Keratinocyte (primary cell): Measurements from ENCODE around the gene GIT2. TPM values are rescaled to one million over a fixed set of nuclear protein-coding genes. Genes with fewer than 3 reads are reported as not detected.

Source experiments
- DNase-seq: peaks from one replicate; pipeline ENCODE4 v3.0.0-alpha.2; 2011; ENCODE audit warnings: low read depth, missing footprints, low spot score
- FAIRE-seq: peaks from 2 replicates; lab custom pipeline; 2011; peaks lifted over from hg19 to GRCh38; lab: Jason Lieb, UNC
- H2AFZ ChIP-seq: 2 replicates; pipeline ENCODE4 v1.6.0; 2012; ENCODE audit warnings: low read length, control low read depth, inconsistent platforms; ENCODE audit not compliant: control insufficient read depth
- H3K27ac ChIP-seq: 2 replicates; pipeline ENCODE4 v1.5.1; 2011; ENCODE audit warnings: low read length; ENCODE audit not compliant: control insufficient read depth, insufficient read depth
- H3K27me3 ChIP-seq: 3 replicates; pipeline ENCODE4 v1.6.0; 2011; ENCODE audit warnings: low read length; ENCODE audit not compliant: control insufficient read depth, insufficient read depth; ENCODE audit errors: extremely low read depth
- H3K36me3 ChIP-seq, 2 experiments: 2 replicates in 1 of 2; 3 replicates in 1 of 2; pipeline ENCODE4 v1.5.1; 2011; ENCODE audit warnings: low read length in 2 of 2, mild to moderate bottlenecking in 1 of 2; ENCODE audit not compliant: control insufficient read depth in 2 of 2, insufficient read depth in 2 of 2; ENCODE audit errors: extremely low read depth in 1 of 2
- H3K4me1 ChIP-seq: 3 replicates; pipeline ENCODE4 v1.5.1; 2011; ENCODE audit warnings: low read length; ENCODE audit not compliant: control insufficient read depth, insufficient read depth; ENCODE audit errors: extremely low read depth
- H3K4me2 ChIP-seq: 3 replicates; pipeline ENCODE4 v1.6.0; 2011; ENCODE audit warnings: low read depth, low read length; ENCODE audit not compliant: control insufficient read depth, insufficient read depth; ENCODE audit errors: extremely low read depth
- H3K4me3 ChIP-seq, 3 experiments: fragments of 200-600 bp in 1 of 3; sonication (generic) in 1 of 3; 2 replicates in 2 of 3; 3 replicates in 1 of 3; pipeline ENCODE4 v1.5.1; 2011 to 2016; ENCODE audit warnings: low read length in 3 of 3, mild to moderate bottlenecking in 3 of 3, control low read depth in 2 of 3, inconsistent platforms in 1 of 3, low read depth in 1 of 3, mixed read lengths in 1 of 3, mixed run types in 1 of 3, moderate library complexity in 1 of 3; ENCODE audit not compliant: control insufficient read depth in 2 of 3, insufficient read depth in 2 of 3; ENCODE audit errors: extremely low read depth in 1 of 3
- H3K79me2 ChIP-seq: 2 replicates; pipeline ENCODE4 v1.6.0; 2012; ENCODE audit warnings: low read length; ENCODE audit not compliant: control insufficient read depth, insufficient read depth
- H3K9ac ChIP-seq: 3 replicates; pipeline ENCODE4 v1.6.0; 2011; ENCODE audit warnings: low read length; ENCODE audit not compliant: control insufficient read depth, insufficient read depth; ENCODE audit errors: extremely low read depth
- H3K9me1 ChIP-seq: 3 replicates; pipeline ENCODE4 v1.6.0; 2011; ENCODE audit warnings: low read length; ENCODE audit not compliant: control insufficient read depth, insufficient read depth; ENCODE audit errors: extremely low read depth
- H3K9me3 ChIP-seq: 2 replicates; pipeline ENCODE4 v1.5.1; 2012; ENCODE audit warnings: low read depth, low read length; ENCODE audit not compliant: control insufficient read depth
- H4K20me1 ChIP-seq: 3 replicates; pipeline ENCODE4 v1.6.0; 2011; ENCODE audit warnings: low read length; ENCODE audit not compliant: control insufficient read depth, insufficient read depth; ENCODE audit errors: extremely low read depth
- EZH2 ChIP-seq: IDR thresholded peaks from one replicate; pipeline ENCODE4 v1.6.1; 2012; ENCODE audit warnings: inconsistent platforms, mild to moderate bottlenecking, low read length, moderate library complexity
- dilution Hi-C: fragments of 300-500 bp; cut with MboI; formaldehyde crosslinking; loops from one replicate; pipeline ENCODE4 v1.7.0; 2020; ENCODE audit warnings: low sequenced_read_pairs; ENCODE audit not compliant: extremely low pct_ligation_motif_present
- polyA minus RNA-seq, 3 experiments: library from RNA; depleted of rRNA, polyadenylated mRNA; stranded (reverse); fragments of >200 nt; gene quantifications; 1 replicate in 1 of 3; 2 replicates in 1 of 3; 3 replicates in 1 of 3; pipeline ENCODE4 v1.2.3, GENCODE V29; 2011
- polyA plus RNA-seq, 5 experiments: library from polyadenylated mRNA; depleted of rRNA in 3 of 5; stranded (reverse) in 3 of 5; stranded (forward) in 1 of 5; unstranded in 1 of 5; fragments of >200 nt; gene quantifications; 1 replicate in 1 of 5; 2 replicates in 3 of 5; 3 replicates in 1 of 5; pipeline versions ENCODE4 v1.2.1 to v1.2.3, GENCODE V29; 2011 to 2012; ENCODE audit warnings: missing spikeins in 2 of 5, low read depth in 1 of 5, low replicate concordance in 1 of 5
- TF ChIP-seq, protein P1 (sequence below), 3 experiments: IDR thresholded peaks in 1 of 3; conservative IDR thresholded peaks in 1 of 3; optimal IDR thresholded peaks in 1 of 3; 2 replicates in 2 of 3; 3 replicates in 1 of 3; pipeline versions ENCODE3 to v1.5.1; 2011; ENCODE audit warnings: low read length in 3 of 3, mild to moderate bottlenecking in 3 of 3, moderate library complexity in 2 of 3, control low read depth in 1 of 3, inconsistent platforms in 1 of 3; ENCODE audit not compliant: insufficient read depth in 2 of 3; ENCODE audit errors: extremely low read depth in 1 of 3

The GIT2 gene, protein sequence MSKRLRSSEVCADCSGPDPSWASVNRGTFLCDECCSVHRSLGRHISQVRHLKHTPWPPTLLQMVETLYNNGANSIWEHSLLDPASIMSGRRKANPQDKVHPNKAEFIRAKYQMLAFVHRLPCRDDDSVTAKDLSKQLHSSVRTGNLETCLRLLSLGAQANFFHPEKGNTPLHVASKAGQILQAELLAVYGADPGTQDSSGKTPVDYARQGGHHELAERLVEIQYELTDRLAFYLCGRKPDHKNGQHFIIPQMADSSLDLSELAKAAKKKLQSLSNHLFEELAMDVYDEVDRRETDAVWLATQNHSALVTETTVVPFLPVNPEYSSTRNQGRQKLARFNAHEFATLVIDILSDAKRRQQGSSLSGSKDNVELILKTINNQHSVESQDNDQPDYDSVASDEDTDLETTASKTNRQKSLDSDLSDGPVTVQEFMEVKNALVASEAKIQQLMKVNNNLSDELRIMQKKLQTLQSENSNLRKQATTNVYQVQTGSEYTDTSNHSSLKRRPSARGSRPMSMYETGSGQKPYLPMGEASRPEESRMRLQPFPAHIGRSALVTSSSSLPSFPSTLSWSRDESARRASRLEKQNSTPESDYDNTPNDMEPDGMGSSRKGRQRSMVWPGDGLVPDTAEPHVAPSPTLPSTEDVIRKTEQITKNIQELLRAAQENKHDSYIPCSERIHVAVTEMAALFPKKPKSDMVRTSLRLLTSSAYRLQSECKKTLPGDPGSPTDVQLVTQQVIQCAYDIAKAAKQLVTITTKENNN
- 19.1 to 30.3 TPM (median 25.9 TPM) in 3 replicates for polyA plus RNA-seq
- polyA plus RNA-seq (2011; ENCODE audit: low read depth), result 18.7 TPM
- 19.5 and 27.1 TPM in 2 replicates for polyA plus RNA-seq (2011; cell fraction: cytosol; rRNA removed)
- 63.3 and 65.3 TPM in 2 replicates for polyA plus RNA-seq (2011; cell fraction: nucleus; rRNA removed)
- polyA plus RNA-seq (2012; ENCODE audit: low replicate concordance), result 13.9 and 20.3 TPM in 2 replicates
- 30.6 to 55.7 TPM (median 36.0 TPM) in 3 replicates for polyA minus RNA-seq
- 11.5 TPM for polyA minus RNA-seq (2011; cell fraction: cytosol; rRNA and poly(A)+ RNA removed)
- polyA minus RNA-seq (2011; cell fraction: nucleus; rRNA and poly(A)+ RNA removed), result 34.0 and 63.8 TPM in 2 replicates

DNA sequence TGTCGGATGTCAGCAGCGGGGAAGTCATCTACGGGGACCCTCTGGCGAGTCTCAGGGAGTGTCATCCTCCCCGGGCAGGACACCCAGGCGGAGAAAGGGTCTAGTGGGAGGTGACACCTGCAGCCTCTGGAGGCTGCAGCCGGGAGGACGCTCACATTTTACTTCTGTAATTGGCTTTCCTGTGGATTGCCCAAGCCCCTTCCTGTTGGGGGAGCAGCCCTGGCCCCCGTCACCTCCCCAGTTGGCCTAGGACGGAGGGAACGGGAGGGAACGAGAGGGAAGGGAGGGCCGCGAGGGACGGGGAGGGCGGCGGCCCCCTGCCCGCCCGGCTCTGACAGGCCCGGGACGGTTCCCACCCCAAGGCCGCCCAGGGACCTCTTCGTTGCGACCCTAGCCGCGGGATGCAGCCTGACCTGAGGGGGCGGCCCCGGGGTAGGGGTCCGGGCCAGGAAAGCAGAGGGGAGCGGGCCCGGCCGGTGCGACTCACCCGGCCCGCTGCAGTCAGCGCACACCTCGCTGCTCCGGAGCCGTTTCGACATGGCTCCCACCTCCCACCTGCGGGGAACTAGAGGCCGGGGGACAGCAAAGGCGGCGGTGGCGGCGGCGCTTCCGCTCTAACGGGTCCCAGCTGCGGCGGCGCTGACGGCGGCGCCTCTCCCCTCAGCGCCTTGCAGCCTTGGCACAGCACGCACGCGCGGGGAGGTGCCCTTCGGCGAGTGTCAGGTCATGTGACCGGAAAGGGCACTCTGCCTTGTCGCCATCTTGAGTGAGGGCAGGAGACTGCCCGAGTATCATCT is at the start of gene GIT2:
Gene GIT2, minus strand, starts transcription at position 683 of the 797 bp plus-strand sequence. Its CDS starts 144 bp downstream, at position 539.
- Histone ChIP-seq H3K27ac (peak within 1 kb of the TSS; percentile 69), H3K79me2 (peaks cover 59% of the 10 kb centered on the region)
- dilution Hi-C loops, result no loop called here

DNA sequence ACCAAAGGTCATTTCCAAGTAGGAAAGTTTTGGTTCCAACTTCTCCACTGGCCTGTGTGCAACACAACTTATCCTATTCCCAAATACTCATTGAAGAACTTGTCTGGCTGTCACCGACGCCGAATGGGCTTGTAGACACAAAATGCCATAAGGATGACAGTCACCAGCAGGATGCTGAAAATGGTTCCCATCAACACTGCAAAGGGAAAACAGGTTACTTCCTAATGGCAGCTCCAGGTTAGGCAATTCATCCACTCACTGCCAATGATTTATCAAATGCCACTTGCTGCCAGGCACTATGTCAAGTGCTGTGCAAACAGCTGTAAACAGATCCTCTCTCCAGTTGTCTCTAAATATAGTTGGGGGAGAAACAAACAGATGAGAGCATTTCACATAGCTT is 46.1 kb upstream of the GIT2 start:
- Histone ChIP-seq H3K4me2 (no peak overlapping the region), H3K27ac (no peak overlapping the region), H3K9me3 (no peaks in the 10 kb centered on the region), H4K20me1 (peaks cover 2% of the 10 kb centered on the region), H3K79me2 (peaks cover 32% of the 10 kb centered on the region), H3K36me3 (peaks cover 8 to 13% of the 10 kb centered on the region in 2 experiments), H3K4me3 (no peak overlapping the region), H3K4me1 (peaks cover 19% of the 10 kb centered on the region), H2AFZ (no peak overlapping the region), H3K9me1 (no peaks in the 10 kb centered on the region), H3K27me3 (no peaks in the 10 kb centered on the region), H3K9ac (no peak overlapping the region)
- TF ChIP-seq, protein P1, sequence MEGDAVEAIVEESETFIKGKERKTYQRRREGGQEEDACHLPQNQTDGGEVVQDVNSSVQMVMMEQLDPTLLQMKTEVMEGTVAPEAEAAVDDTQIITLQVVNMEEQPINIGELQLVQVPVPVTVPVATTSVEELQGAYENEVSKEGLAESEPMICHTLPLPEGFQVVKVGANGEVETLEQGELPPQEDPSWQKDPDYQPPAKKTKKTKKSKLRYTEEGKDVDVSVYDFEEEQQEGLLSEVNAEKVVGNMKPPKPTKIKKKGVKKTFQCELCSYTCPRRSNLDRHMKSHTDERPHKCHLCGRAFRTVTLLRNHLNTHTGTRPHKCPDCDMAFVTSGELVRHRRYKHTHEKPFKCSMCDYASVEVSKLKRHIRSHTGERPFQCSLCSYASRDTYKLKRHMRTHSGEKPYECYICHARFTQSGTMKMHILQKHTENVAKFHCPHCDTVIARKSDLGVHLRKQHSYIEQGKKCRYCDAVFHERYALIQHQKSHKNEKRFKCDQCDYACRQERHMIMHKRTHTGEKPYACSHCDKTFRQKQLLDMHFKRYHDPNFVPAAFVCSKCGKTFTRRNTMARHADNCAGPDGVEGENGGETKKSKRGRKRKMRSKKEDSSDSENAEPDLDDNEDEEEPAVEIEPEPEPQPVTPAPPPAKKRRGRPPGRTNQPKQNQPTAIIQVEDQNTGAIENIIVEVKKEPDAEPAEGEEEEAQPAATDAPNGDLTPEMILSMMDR (optimal IDR thresholded peaks at IDR 0.05 in 1 of 3, IDR thresholded peaks at IDR 0.05 in 1 of 3, conservative IDR thresholded peaks at IDR 0.05 in 1 of 3; ENCODE audit: extremely low read depth in 1 of 3, insufficient read depth in 2 of 3, low read length in 3 of 3), result no peak
- no peak for TF ChIP-seq EZH2
- DNase-seq (no peak), FAIRE-seq (no peak)
- dilution Hi-C loops, result no loop called here

More for the DNA sequence above, at the start of gene GIT2:
- DNase-seq (peak; percentile 46), FAIRE-seq (peak; percentile 23)
- no peak for TF ChIP-seq EZH2
- TF ChIP-seq, protein P1 (optimal IDR thresholded peaks at IDR 0.05 in 1 of 3, IDR thresholded peaks at IDR 0.05 in 1 of 3, conservative IDR thresholded peaks at IDR 0.05 in 1 of 3; ENCODE audit: extremely low read depth in 1 of 3, insufficient read depth in 2 of 3, low read length in 3 of 3), result no peak
- Histone ChIP-seq H3K27me3 (no peaks in the 10 kb centered on the region), H4K20me1 (no peaks in the 10 kb centered on the region), H3K4me2 (peak within 1 kb of the TSS; percentile 99), H3K36me3 (peaks cover 2 to 5% of the 10 kb centered on the region in 2 experiments), H3K9me3 (no peaks in the 10 kb centered on the region), H3K4me3 (peak within 1 kb of the TSS; percentile 96 to 99 (median 97)), H3K9me1 (no peaks in the 10 kb centered on the region), H3K9ac (peak within 1 kb of the TSS; percentile 80), H2AFZ (peak within 1 kb of the TSS; percentile 99), H3K4me1 (peaks cover 23% of the 10 kb centered on the region)
